Measurements from ENCODE around the gene PRKD3.
A peak's percentile ranks its signal among the peaks of the same experiment; 100 is the strongest.

Gene PRKD3

DNA sequence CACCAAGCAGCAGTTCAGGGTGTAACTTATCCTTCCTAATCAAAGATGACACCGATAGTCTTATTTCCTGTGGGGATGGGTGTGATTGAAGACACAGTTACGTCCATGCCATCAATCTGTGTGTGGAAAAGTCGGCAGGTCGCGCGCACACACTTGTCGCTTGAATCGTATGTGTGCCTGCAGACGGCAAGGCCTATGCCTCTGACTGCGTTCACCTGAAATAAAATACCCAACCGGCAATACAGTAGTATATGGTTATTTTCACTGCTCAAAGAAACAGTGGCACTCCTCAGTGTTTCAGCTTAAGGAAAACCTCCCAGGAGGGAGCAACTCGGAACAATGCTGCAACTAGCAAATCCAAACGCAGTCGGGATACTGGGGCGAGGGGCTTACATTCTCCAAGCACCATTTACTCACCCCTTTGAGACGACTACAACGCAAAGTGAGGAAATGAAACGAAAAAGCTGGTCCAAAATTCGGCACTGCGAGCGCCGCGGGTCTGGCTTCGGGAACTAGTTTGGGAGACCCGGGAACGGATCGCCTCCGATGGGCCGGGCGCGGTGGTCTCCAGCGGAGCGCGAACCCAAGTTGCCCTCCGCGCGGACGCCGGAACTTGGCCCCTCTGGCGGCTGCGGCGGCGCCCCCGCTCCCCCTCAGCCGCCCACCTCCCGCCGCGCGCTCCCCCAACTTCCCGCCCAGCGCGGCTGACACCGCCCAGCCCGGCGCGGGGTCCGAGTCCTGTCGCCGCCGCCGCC is 675 bp downstream of the PRKD3 start:
- Histone ChIP-seq H3K9me2 (ENCODE audit: low read depth, low read length) (no peaks in the 10 kb centered on the region), H3K9ac (ENCODE audit: low read length) (peak overlapping the region; percentile 99), H3K9me3 (ENCODE audit: low read length) (no peaks in the 10 kb centered on the region), H4K20me1 (ENCODE audit: insufficient read depth, low read length) (no peaks in the 10 kb centered on the region; the same call in 1 of the 2 replicates), H3K79me2 (ENCODE audit: insufficient read depth, low read length) (peaks cover 51% of the 10 kb centered on the region), H3K4me1 (ENCODE audit: insufficient read depth, low read length, severe bottlenecking) (peaks cover 61% of the 10 kb centered on the region), H3F3A (ENCODE audit: insufficient read depth, low read length) (no peaks in the 10 kb centered on the region), H3K4me3 (ENCODE audit: low read depth, low read length, poor library complexity, severe bottlenecking) (peak overlapping the region; percentile 100), H3K36me3 (ENCODE audit: insufficient read depth, low read length) (peaks cover 27% of the 10 kb centered on the region), H3K27ac (ENCODE audit: low read depth, low read length, poor library complexity, severe bottlenecking) (peak overlapping the region; percentile 84), H2AFZ (ENCODE audit: low read length) (0 out of 2 replicates have a peak overlapping the region, but pooled peaks have one; percentile 16), H3K4me2 (ENCODE audit: low read length) (peak overlapping the region; percentile 78), H3K27me3 (ENCODE audit: insufficient read depth, low read length) (no peaks in the 10 kb centered on the region)
- no peak for TF ChIP-seq EZH2 (IDR thresholded peaks at IDR 0.05; ENCODE audit: borderline replicate concordance, low read length)
- TF ChIP-seq, protein P1, sequence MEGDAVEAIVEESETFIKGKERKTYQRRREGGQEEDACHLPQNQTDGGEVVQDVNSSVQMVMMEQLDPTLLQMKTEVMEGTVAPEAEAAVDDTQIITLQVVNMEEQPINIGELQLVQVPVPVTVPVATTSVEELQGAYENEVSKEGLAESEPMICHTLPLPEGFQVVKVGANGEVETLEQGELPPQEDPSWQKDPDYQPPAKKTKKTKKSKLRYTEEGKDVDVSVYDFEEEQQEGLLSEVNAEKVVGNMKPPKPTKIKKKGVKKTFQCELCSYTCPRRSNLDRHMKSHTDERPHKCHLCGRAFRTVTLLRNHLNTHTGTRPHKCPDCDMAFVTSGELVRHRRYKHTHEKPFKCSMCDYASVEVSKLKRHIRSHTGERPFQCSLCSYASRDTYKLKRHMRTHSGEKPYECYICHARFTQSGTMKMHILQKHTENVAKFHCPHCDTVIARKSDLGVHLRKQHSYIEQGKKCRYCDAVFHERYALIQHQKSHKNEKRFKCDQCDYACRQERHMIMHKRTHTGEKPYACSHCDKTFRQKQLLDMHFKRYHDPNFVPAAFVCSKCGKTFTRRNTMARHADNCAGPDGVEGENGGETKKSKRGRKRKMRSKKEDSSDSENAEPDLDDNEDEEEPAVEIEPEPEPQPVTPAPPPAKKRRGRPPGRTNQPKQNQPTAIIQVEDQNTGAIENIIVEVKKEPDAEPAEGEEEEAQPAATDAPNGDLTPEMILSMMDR (IDR thresholded peaks at IDR 0.05; ENCODE audit: low read length), result 0 out of 2 replicates have a peak, but pooled peaks have one; percentile 2

GRCh38 chr2:37323176-37323780 is 1.4 kb downstream of the PRKD3 start:
- peaks cover 27% of the 10 kb centered on the region for H3K36me3 ChIP-seq (ENCODE audit: insufficient read depth, low read length)
- peaks cover 68% of the 10 kb centered on the region for H3K4me1 ChIP-seq (ENCODE audit: insufficient read depth, low read length, severe bottlenecking)
- no peak overlapping the region for H2AFZ ChIP-seq (ENCODE audit: low read length)
- H4K20me1 ChIP-seq (ENCODE audit: insufficient read depth, low read length), result no peaks in the 10 kb centered on the region; the same call in 1 of the 2 replicates
- no peaks in the 10 kb centered on the region for H3F3A ChIP-seq (ENCODE audit: insufficient read depth, low read length)
- TF ChIP-seq, protein P1 (IDR thresholded peaks at IDR 0.05; ENCODE audit: low read length), result no peak
- TF ChIP-seq EZH2 (IDR thresholded peaks at IDR 0.05; ENCODE audit: borderline replicate concordance, low read length), result no peak
- H3K27me3 ChIP-seq (ENCODE audit: insufficient read depth, low read length), result no peaks in the 10 kb centered on the region
- no peaks in the 10 kb centered on the region for H3K9me3 ChIP-seq (ENCODE audit: low read length)
- H3K4me3 ChIP-seq (ENCODE audit: low read depth, low read length, poor library complexity, severe bottlenecking), result peak overlapping the region; percentile 100
- H3K9me2 ChIP-seq (ENCODE audit: low read depth, low read length), result no peaks in the 10 kb centered on the region
- H3K9ac ChIP-seq (ENCODE audit: low read length), result peak overlapping the region; percentile 99
- H3K27ac ChIP-seq (ENCODE audit: low read depth, low read length, poor library complexity, severe bottlenecking), result peak overlapping the region; percentile 84
- H3K4me2 ChIP-seq (ENCODE audit: low read length), result peak overlapping the region; percentile 78
- peaks cover 57% of the 10 kb centered on the region for H3K79me2 ChIP-seq (ENCODE audit: insufficient read depth, low read length)

- no peak for TF ChIP-seq EZH2 (IDR thresholded peaks at IDR 0.05; ENCODE audit: borderline replicate concordance, low read length)
- TF ChIP-seq, protein P1 (IDR thresholded peaks at IDR 0.05; ENCODE audit: low read length), result no peak
- no peaks in the 10 kb centered on the region for H3F3A ChIP-seq (ENCODE audit: insufficient read depth, low read length)
- H3K4me2 ChIP-seq (ENCODE audit: low read length), result peak overlapping the region; percentile 78
- H4K20me1 ChIP-seq (ENCODE audit: insufficient read depth, low read length), result no peaks in the 10 kb centered on the region; the same call in 1 of the 2 replicates
- no peaks in the 10 kb centered on the region for H3K9me2 ChIP-seq (ENCODE audit: low read depth, low read length)
- H3K4me1 ChIP-seq (ENCODE audit: insufficient read depth, low read length, severe bottlenecking), result peaks cover 77% of the 10 kb centered on the region
- H3K9me3 ChIP-seq (ENCODE audit: low read length), result no peaks in the 10 kb centered on the region
- no peaks in the 10 kb centered on the region for H3K27me3 ChIP-seq (ENCODE audit: insufficient read depth, low read length)
- H3K36me3 ChIP-seq (ENCODE audit: insufficient read depth, low read length), result peaks cover 36% of the 10 kb centered on the region
- H3K9ac ChIP-seq (ENCODE audit: low read length), result peak overlapping the region; percentile 99
- peak overlapping the region; percentile 100 for H3K4me3 ChIP-seq (ENCODE audit: low read depth, low read length, poor library complexity, severe bottlenecking)
- H3K79me2 ChIP-seq (ENCODE audit: insufficient read depth, low read length), result peaks cover 66% of the 10 kb centered on the region
- H2AFZ ChIP-seq (ENCODE audit: low read length), result no peak overlapping the region
- peak overlapping the region; percentile 84 for H3K27ac ChIP-seq (ENCODE audit: low read depth, low read length, poor library complexity, severe bottlenecking)
These were observed 2.3 kb downstream of the PRKD3 start for GRCh38 chr2:37322368-37322767.
